Smooth muscle cell (in vitro differentiated cells): ENCODE results near the gene FAM171A1. TPM values are rescaled to one million over a fixed set of nuclear protein-coding genes. Genes with fewer than 3 reads are reported as not detected.

Experiments used
- DNase-seq: peaks from one replicate; lab custom pipeline; 2025; ENCODE audit not compliant: unreplicated experiment; lab: John Stamatoyannopoulos, UW
- H2AFZ ChIP-seq: fragments of 200-600 bp; sonication (generic); 2 replicates; pipeline ENCODE4 v1.6.0; 2016; ENCODE audit warnings: antibody characterized with exemption, low read depth, mild to moderate bottlenecking
- H3F3A ChIP-seq: fragments of 200-600 bp; sonication (generic); 2 replicates; pipeline ENCODE4 v1.6.0; 2017; ENCODE audit warnings: antibody characterized with exemption, low read depth
- H3K27ac ChIP-seq: fragments of 200-600 bp; sonication (generic); 2 replicates; pipeline ENCODE4 v1.5.1; 2016; ENCODE audit warnings: low read depth, mild to moderate bottlenecking
- H3K27me3 ChIP-seq: fragments of 200-600 bp; sonication (generic); 2 replicates; pipeline ENCODE4 v1.6.1; 2016; ENCODE audit warnings: low read depth, mild to moderate bottlenecking
- H3K36me3 ChIP-seq: fragments of 200-600 bp; sonication (generic); 2 replicates; pipeline ENCODE4 v1.5.1; 2016; ENCODE audit warnings: low read depth
- H3K4me1 ChIP-seq: fragments of 200-600 bp; sonication (generic); 2 replicates; pipeline ENCODE4 v1.5.1; 2016; ENCODE audit warnings: low read depth
- H3K4me2 ChIP-seq: fragments of 200-600 bp; sonication (generic); 2 replicates; pipeline ENCODE4 v1.6.0; 2016; ENCODE audit warnings: mild to moderate bottlenecking
- H3K4me3 ChIP-seq: fragments of 200-600 bp; sonication (generic); 2 replicates; pipeline ENCODE4 v1.5.1; 2016; ENCODE audit warnings: mild to moderate bottlenecking
- H3K79me2 ChIP-seq: fragments of 200-600 bp; sonication (generic); 2 replicates; pipeline ENCODE4 v1.6.0; 2016; ENCODE audit warnings: low read depth, mild to moderate bottlenecking
- H3K9ac ChIP-seq: fragments of 200-600 bp; sonication (generic); 2 replicates; pipeline ENCODE4 v1.6.0; 2016; ENCODE audit warnings: low read depth
- H3K9me3 ChIP-seq: fragments of 200-600 bp; sonication (generic); replicated peaks from 2 replicates; pipeline ENCODE4 v1.5.1; 2016; ENCODE audit warnings: low read depth
- H4K20me1 ChIP-seq: fragments of 200-600 bp; sonication (generic); 2 replicates; pipeline ENCODE4 v1.6.0; 2016; ENCODE audit warnings: low read depth
- CTCF ChIP-seq: fragments of 200-600 bp; sonication (generic); IDR thresholded peaks from 2 replicates; pipeline ENCODE4 v1.5.1; 2017; ENCODE audit warnings: borderline replicate concordance, mild to moderate bottlenecking, antibody characterized with exemption; ENCODE audit not compliant: insufficient read depth, poor library complexity, severe bottlenecking
- WGBS: methylation state at CpG from one replicate; pipeline ENCODE4 v1.1.7; 2016; ENCODE audit warnings: low lambda C conversion rate; 5-methylcytosine and 5-hydroxymethylcytosine counted together
- polyA plus RNA-seq: library from polyadenylated mRNA; unstranded; fragments of >200 nt; fragmentation: Nextera tagmentation; extraction: Ambion mirVana; gene quantifications from 2 replicates; pipeline ENCODE4 v1.2.1, GENCODE V29; 2016
- total RNA-seq: library from RNA; depleted of rRNA; stranded (reverse); fragments of >200 nt; gene quantifications from 2 replicates; pipeline ENCODE4 v1.2.3, GENCODE V29; 2014

Gene FAM171A1
- total and polyA plus RNA-seq, 2 experiments from 2014 or later = 25.5 to 37.2 TPM

- Histone ChIP-seq H3K4me1 (no peaks in the 10 kb centered on the region), H3K4me2 (no peak overlapping the region), H3K9ac (no peak overlapping the region), H3K36me3 (no peaks in the 10 kb centered on the region), H3K27me3 (no peaks in the 10 kb centered on the region), H3K27ac (no peak overlapping the region), H2AFZ (no peak overlapping the region), H3K4me3 (no peak overlapping the region), H4K20me1 (no peaks in the 10 kb centered on the region), H3K9me3 (no peaks in the 10 kb centered on the region), H3K79me2 (no peaks in the 10 kb centered on the region), H3F3A (no peaks in the 10 kb centered on the region)
- no peak for DNase-seq
- 69% methylated on average over 3 of the region's 3 CpGs for WGBS
- peak; percentile 16 for TF ChIP-seq CTCF
These were observed 125.6 kb downstream of the FAM171A1 start for GRCh38 chr10:15245530-15245929.

GRCh38 chr10:15244635-15245197 lies 126.4 kb downstream of the FAM171A1 start:
- Histone ChIP-seq H3K27ac (no peak overlapping the region), H3K4me3 (no peak overlapping the region), H3K79me2 (no peaks in the 10 kb centered on the region), H2AFZ (no peak overlapping the region), H3K9ac (no peak overlapping the region), H3K4me1 (no peaks in the 10 kb centered on the region), H4K20me1 (no peaks in the 10 kb centered on the region), H3K4me2 (no peak overlapping the region), H3K36me3 (no peaks in the 10 kb centered on the region), H3K9me3 (no peaks in the 10 kb centered on the region), H3K27me3 (no peaks in the 10 kb centered on the region), H3F3A (no peaks in the 10 kb centered on the region)
- WGBS = 60% methylated on average over 12 of the region's 12 CpGs
- DNase-seq = no peak
- TF ChIP-seq CTCF = no peak

GRCh38 chr10:15242261-15242840 lies 128.7 kb downstream of the FAM171A1 start:
- Histone ChIP-seq H3K9me3 (no peaks in the 10 kb centered on the region), H3K9ac (no peak overlapping the region), H3K4me2 (no peak overlapping the region), H3K27ac (no peak overlapping the region), H3K27me3 (no peaks in the 10 kb centered on the region), H3K4me1 (no peaks in the 10 kb centered on the region), H3K4me3 (no peak overlapping the region), H3K36me3 (no peaks in the 10 kb centered on the region), H2AFZ (no peak overlapping the region), H4K20me1 (no peaks in the 10 kb centered on the region), H3F3A (no peaks in the 10 kb centered on the region), H3K79me2 (no peaks in the 10 kb centered on the region)
- no peak for TF ChIP-seq CTCF
- DNase-seq = no peak
- 91% methylated on average over 12 of the region's 12 CpGs for WGBS

- no peaks in the 10 kb centered on the region for H3K4me1 ChIP-seq
- H2AFZ ChIP-seq = no peak overlapping the region
- no peaks in the 10 kb centered on the region for H4K20me1 ChIP-seq
- no peak for TF ChIP-seq CTCF
- H3K79me2 ChIP-seq = no peaks in the 10 kb centered on the region
- WGBS = 93% methylated on average over 4 of the region's 4 CpGs
- no peaks in the 10 kb centered on the region for H3K36me3 ChIP-seq
- H3K9me3 ChIP-seq = no peaks in the 10 kb centered on the region
- no peak overlapping the region for H3K4me2 ChIP-seq
- H3F3A ChIP-seq = no peaks in the 10 kb centered on the region
- no peaks in the 10 kb centered on the region for H3K27me3 ChIP-seq
- no peak overlapping the region for H3K27ac ChIP-seq
- no peak for DNase-seq
- H3K4me3 ChIP-seq = no peak overlapping the region
- no peak overlapping the region for H3K9ac ChIP-seq
These were observed 129.8 kb downstream of the FAM171A1 start for GRCh38 chr10:15241306-15241705.
